Upper lobe of right lung (tissue), 1 donor: ENCODE results near the gene GNA15. TPM values are rescaled to one million over a fixed set of nuclear protein-coding genes. Genes with fewer than 3 reads are reported as not detected.
A peak's percentile ranks its signal among the peaks of the same experiment; 100 is the strongest.

Source experiments
- ATAC-seq: fragments of 200-7000 bp; cut with Tn5 transposase; one replicate; pipeline ENCODE4 v1.9.1; 2020; ENCODE audit warnings: mild to moderate bottlenecking, moderate library complexity
- DNase-seq: peaks from one replicate; pipeline ENCODE4 v3.0.0-alpha.2; 2020
- H3K27ac ChIP-seq: fragments of 200-600 bp; one replicate; pipeline ENCODE4 v1.8.0; 2022
- H3K27me3 ChIP-seq: fragments of 200-600 bp; one replicate; pipeline ENCODE4 v1.8.0; 2022; ENCODE audit warnings: mild to moderate bottlenecking
- H3K36me3 ChIP-seq: fragments of 200-600 bp; one replicate; pipeline ENCODE4 v1.8.0; 2022
- H3K4me1 ChIP-seq: fragments of 200-600 bp; one replicate; pipeline ENCODE4 v1.8.0; 2022
- H3K4me3 ChIP-seq: fragments of 200-600 bp; one replicate; pipeline ENCODE4 v1.8.0; 2022; ENCODE audit warnings: mild to moderate bottlenecking
- H3K9me3 ChIP-seq: fragments of 200-600 bp; one replicate; pipeline ENCODE4 v1.8.0; 2022
- CTCF ChIP-seq: fragments of 200-600 bp; IDR thresholded peaks from one replicate; pipeline ENCODE4 v1.8.0; 2022; ENCODE audit warnings: antibody characterized with exemption
- intact Hi-C: fragments of 100-400 bp; cut with DNase I; formaldehyde crosslinking; loops from one replicate; pipeline ENCODE4 v1.11.0; 2022
- total RNA-seq: library from RNA; stranded (reverse); fragmentation: NEBNext Ultra II Directional; extraction: Animal tissue kit (Norgen Biotek cat#: 25700); gene quantifications from one replicate; pipeline ENCODE4 v1.2.1, GENCODE V29; 2021
- donor health status: DM: no; HTN: yes; CAD: no; lungs with severe emphysema.

The GNA15 gene
- total RNA-seq, 1 donor from 2014 or later: 18.6 TPM

- no peak for TF ChIP-seq CTCF
- ATAC-seq: peak; percentile 91
- intact Hi-C loops: no loop called here
- H3K27ac ChIP-seq: peak overlapping the region; percentile 78
- H3K36me3 ChIP-seq: no peaks in the 10 kb centered on the region
- no peaks in the 10 kb centered on the region for H3K4me1 ChIP-seq
- H3K27me3 ChIP-seq: no peaks in the 10 kb centered on the region
- peak overlapping the region; percentile 23 for H3K4me3 ChIP-seq
- DNase-seq: peak; percentile 78
- no peaks in the 10 kb centered on the region for H3K9me3 ChIP-seq
Observed at GRCh38 chr19:3154957-3155736, 19.3 kb downstream of the GNA15 start.

GRCh38 chr19:3157096-3157845 lies 21.4 kb downstream of the GNA15 start:
- Histone ChIP-seq H3K27me3 (no peaks in the 10 kb centered on the region), H3K36me3 (no peaks in the 10 kb centered on the region), H3K4me3 (no peak overlapping the region), H3K9me3 (no peaks in the 10 kb centered on the region), H3K4me1 (no peaks in the 10 kb centered on the region), H3K27ac (no peak overlapping the region)
- ATAC-seq (no peak), DNase-seq (no peak)
- intact Hi-C loops: no loop called here
- no peak for TF ChIP-seq CTCF

- no peak for DNase-seq
- H3K4me1 ChIP-seq: peaks cover 6% of the 10 kb centered on the region
- no peak for TF ChIP-seq CTCF
Observed at GRCh38 chr19:3159565-3159964, 23.7 kb downstream of the GNA15 start.

GRCh38 chr19:3160219-3160618 lies 24.4 kb downstream of the GNA15 start:
- Histone ChIP-seq H3K36me3 (no peaks in the 10 kb centered on the region), H3K4me1 (peaks cover 6% of the 10 kb centered on the region), H3K27me3 (no peaks in the 10 kb centered on the region), H3K4me3 (no peak overlapping the region), H3K27ac (no peak overlapping the region), H3K9me3 (no peaks in the 10 kb centered on the region)
- no peak for ATAC-seq
- TF ChIP-seq CTCF: no peak
- no peak for DNase-seq
- intact Hi-C loops: loop anchor here (5.0 kb wide), 2 partner anchors 33 to 198 kb away; no protein-coding TSS in a partner anchor

More at GRCh38 chr19:3159565-3159964, 23.7 kb downstream of the GNA15 start:
- H3K27ac ChIP-seq: no peak overlapping the region
- no peaks in the 10 kb centered on the region for H3K36me3 ChIP-seq
- no peaks in the 10 kb centered on the region for H3K9me3 ChIP-seq
- intact Hi-C loops: no loop called here
- no peak for ATAC-seq
- H3K27me3 ChIP-seq: no peaks in the 10 kb centered on the region
- H3K4me3 ChIP-seq: no peak overlapping the region

GRCh38 chr19:3161453-3161852 lies 25.6 kb downstream of the GNA15 start:
- Histone ChIP-seq H3K36me3 (no peaks in the 10 kb centered on the region), H3K4me1 (peaks cover 6% of the 10 kb centered on the region), H3K9me3 (no peaks in the 10 kb centered on the region), H3K4me3 (no peak overlapping the region), H3K27ac (no peak overlapping the region), H3K27me3 (no peaks in the 10 kb centered on the region)
- DNase-seq (no peak), ATAC-seq (no peak)
- intact Hi-C loops: loop anchor here (5.0 kb wide), 2 partner anchors 34 to 199 kb away; no protein-coding TSS in a partner anchor
- TF ChIP-seq CTCF: no peak
